C4-2B (cell line): ENCODE results near the gene RIN3.

ENCODE experiments used
- H3K27ac ChIP-seq: fragments of 450-650 bp; 2 replicates; pipeline ENCODE4 v1.5.1; 2017
- CTCF ChIP-seq: fragments of 450-650 bp; conservative IDR thresholded peaks from 2 replicates; pipeline ENCODE4 v1.5.1; 2017; ENCODE audit warnings: mild to moderate bottlenecking
- ZFX ChIP-seq: fragments of 450-650 bp; IDR thresholded peaks from 2 replicates; pipeline ENCODE4 v1.6.1; 2017

The RIN3 gene

GRCh38 chr14:92552066-92552465 lies 38.5 kb downstream of the RIN3 start:
- no peak for TF ChIP-seq ZFX
- no peak for TF ChIP-seq CTCF
- no peak overlapping the region for H3K27ac ChIP-seq

- TF ChIP-seq ZFX (no peak), CTCF (no peak)
- no peak overlapping the region for H3K27ac ChIP-seq
These were observed 39.9 kb downstream of the RIN3 start for GRCh38 chr14:92553438-92553837.

GRCh38 chr14:92555465-92556111 lies 42.0 kb downstream of the RIN3 start:
- TF ChIP-seq ZFX = no peak
- TF ChIP-seq CTCF = no peak
- no peak overlapping the region for H3K27ac ChIP-seq

GRCh38 chr14:92556255-92556741 lies 42.7 kb downstream of the RIN3 start:
- no peak overlapping the region for H3K27ac ChIP-seq

GRCh38 chr14:92556863-92557543 lies 43.4 kb downstream of the RIN3 start:
- no peak for TF ChIP-seq CTCF
- no peak for TF ChIP-seq ZFX
- no peak overlapping the region for H3K27ac ChIP-seq

More at GRCh38 chr14:92556255-92556741, 42.7 kb downstream of the RIN3 start:
- TF ChIP-seq CTCF (no peak), ZFX (no peak)

GRCh38 chr14:92557544-92557912 lies 43.9 kb downstream of the RIN3 start:
- TF ChIP-seq CTCF (no peak), ZFX (no peak)
- H3K27ac ChIP-seq = no peak overlapping the region

- TF ChIP-seq ZFX (no peak), CTCF (no peak)
- H3K27ac ChIP-seq = no peak overlapping the region
These were observed 44.7 kb downstream of the RIN3 start for GRCh38 chr14:92558319-92558718.
